Nephron progenitor cell (in vitro differentiated cells): ENCODE results near the gene WNK4.
A peak's percentile ranks its signal among the peaks of the same experiment; 100 is the strongest.

Experiments used
- DNase-seq: peaks from one replicate; pipeline ENCODE4 v3.0.0; 2021
- H3K27ac Mint-ChIP-seq: 2 replicates; pipeline ENCODE4 v1.8.0; 2021; ENCODE audit warnings: mild to moderate bottlenecking, moderate library complexity, mixed read lengths
- H3K27me3 Mint-ChIP-seq: 2 replicates; pipeline ENCODE4 v1.8.0; 2021; ENCODE audit warnings: mild to moderate bottlenecking, low read depth, mixed read lengths; ENCODE audit not compliant: poor library complexity
- H3K36me3 Mint-ChIP-seq: 2 replicates; pipeline ENCODE4 v1.8.0; 2021; ENCODE audit warnings: low read depth, mixed read lengths
- H3K4me1 Mint-ChIP-seq: 2 replicates; pipeline ENCODE4 v1.8.0; 2021; ENCODE audit warnings: mixed read lengths
- H3K4me3 Mint-ChIP-seq: 2 replicates; pipeline ENCODE4 v1.8.0; 2021; ENCODE audit warnings: mild to moderate bottlenecking, moderate library complexity, mixed read lengths
- H3K9me3 Mint-ChIP-seq: 2 replicates; pipeline ENCODE4 v1.8.0; 2021; ENCODE audit warnings: mild to moderate bottlenecking, moderate library complexity, mixed read lengths
- TF ChIP-seq, protein P1 (sequence below): fragments of 200-600 bp; sonication (generic); IDR thresholded peaks from 2 replicates; pipeline ENCODE4 v1.5.0; 2021; ENCODE audit warnings: antibody characterized with exemption

Gene WNK4

DNA sequence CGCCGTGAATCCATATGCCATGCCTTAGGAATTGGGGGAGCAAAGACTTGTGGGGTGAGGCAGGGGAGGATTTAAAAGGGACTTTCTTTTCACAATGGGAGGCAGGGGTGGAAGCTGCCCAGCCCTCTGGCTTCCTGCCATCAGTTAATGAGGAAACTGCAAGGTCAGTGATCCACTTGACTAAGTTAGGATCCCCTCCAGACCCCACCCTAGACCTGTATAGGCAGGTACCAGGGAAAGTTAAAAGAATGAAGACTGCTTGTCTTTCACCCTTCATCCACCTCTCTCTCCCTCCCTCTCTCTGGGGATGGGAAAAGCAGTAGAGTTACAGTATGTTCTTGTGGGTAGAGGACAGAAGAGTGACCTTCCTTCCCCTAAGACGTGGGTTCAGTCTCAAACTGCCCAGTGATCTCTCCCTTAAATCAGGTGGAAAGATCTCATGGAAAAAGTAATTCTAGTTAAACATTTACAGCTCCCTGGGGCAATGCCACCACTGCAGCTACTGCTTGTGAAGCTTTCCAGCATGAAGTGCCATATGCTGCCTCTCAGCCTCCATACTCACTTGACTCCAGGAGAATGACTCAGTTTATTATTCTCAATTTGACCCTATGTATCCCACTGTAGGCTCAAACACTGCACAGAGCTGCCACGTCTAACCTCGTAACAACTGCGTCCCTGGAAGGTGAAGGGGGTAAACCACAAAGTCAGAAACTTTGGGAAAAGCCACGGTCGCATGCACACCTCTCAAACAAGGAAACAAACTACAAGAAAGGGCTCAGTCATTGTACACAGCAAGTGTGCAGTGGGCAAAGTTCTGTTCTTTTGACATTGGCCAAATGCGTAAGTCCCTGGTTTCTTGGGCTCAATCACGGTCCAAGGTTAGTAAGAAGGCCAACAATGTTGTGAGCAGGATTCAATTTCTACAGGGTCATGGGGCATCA, 16.9 kb downstream of the WNK4 start:
- Mint-ChIP-seq H3K27ac (no peak overlapping the region), H3K27me3 (peaks cover 27% of the 10 kb centered on the region), H3K4me3 (peak overlapping the region; percentile 96), H3K4me1 (peaks cover 48% of the 10 kb centered on the region), H3K9me3 (peaks cover 5% of the 10 kb centered on the region), H3K36me3 (peaks cover 36% of the 10 kb centered on the region)
- TF ChIP-seq, protein P1, sequence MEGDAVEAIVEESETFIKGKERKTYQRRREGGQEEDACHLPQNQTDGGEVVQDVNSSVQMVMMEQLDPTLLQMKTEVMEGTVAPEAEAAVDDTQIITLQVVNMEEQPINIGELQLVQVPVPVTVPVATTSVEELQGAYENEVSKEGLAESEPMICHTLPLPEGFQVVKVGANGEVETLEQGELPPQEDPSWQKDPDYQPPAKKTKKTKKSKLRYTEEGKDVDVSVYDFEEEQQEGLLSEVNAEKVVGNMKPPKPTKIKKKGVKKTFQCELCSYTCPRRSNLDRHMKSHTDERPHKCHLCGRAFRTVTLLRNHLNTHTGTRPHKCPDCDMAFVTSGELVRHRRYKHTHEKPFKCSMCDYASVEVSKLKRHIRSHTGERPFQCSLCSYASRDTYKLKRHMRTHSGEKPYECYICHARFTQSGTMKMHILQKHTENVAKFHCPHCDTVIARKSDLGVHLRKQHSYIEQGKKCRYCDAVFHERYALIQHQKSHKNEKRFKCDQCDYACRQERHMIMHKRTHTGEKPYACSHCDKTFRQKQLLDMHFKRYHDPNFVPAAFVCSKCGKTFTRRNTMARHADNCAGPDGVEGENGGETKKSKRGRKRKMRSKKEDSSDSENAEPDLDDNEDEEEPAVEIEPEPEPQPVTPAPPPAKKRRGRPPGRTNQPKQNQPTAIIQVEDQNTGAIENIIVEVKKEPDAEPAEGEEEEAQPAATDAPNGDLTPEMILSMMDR: no peak
- no peak for DNase-seq

GRCh38 chr17:42798011-42798382, 17.6 kb downstream of the WNK4 start:
- peaks cover 25% of the 10 kb centered on the region for H3K27me3 Mint-ChIP-seq
- TF ChIP-seq, protein P1: no peak
- peak overlapping the region; percentile 96 for H3K4me3 Mint-ChIP-seq
- no peak overlapping the region for H3K27ac Mint-ChIP-seq
- H3K36me3 Mint-ChIP-seq: peaks cover 36% of the 10 kb centered on the region
- H3K4me1 Mint-ChIP-seq: peaks cover 55% of the 10 kb centered on the region
- H3K9me3 Mint-ChIP-seq: peaks cover 5% of the 10 kb centered on the region
- no peak for DNase-seq

DNA sequence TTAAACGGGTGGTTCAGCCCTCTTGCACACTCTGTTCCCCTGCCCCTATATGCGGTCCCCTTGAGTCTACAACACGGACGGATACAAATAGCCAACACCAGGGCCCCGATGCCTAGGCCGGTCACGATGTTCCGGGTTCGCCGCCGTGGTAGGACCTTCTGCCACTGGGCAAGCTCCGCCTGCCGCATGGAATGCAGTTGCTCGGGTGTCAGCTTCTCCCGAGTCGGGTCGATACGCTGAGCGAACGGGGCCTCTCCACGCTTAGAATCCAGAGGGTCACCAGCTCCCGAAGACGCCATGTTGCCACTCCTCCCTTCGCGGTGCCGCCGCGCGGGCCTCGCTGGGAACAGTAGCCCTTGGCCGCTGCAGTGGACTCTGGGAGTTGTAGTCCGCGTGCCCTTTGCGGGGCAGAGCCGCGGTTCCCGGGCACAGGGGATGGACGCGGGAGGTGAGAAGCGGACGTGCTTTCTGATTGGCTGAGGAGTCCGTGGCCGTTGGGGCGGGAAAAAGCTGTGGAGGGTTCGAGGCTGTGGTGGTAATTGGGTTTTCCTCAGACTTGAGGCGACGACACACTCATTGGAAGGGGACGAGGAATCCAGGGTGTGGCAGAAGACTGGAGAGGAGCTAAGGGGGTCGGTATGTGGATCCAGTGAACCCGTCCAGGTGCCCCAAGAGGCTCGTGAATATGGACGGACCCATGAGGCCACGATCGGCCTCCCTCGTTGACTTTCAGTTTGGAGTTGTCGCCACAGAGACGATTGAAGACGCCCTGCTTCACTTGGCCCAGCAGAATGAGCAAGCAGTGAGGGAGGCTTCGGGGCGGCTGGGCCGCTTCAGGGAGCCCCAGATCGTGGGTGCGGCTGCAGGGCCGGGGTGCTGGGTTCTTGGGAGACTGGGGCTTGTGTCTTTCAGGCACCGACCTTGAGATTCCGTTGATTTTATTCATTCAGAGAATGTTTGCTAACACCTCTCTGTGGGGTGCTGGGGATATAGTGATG, 18.3 kb downstream of the WNK4 start, which contains the start of the genes CNTD1 and COA3:
CNTD1 (plus strand) TSS at position 479 of the 998 bp plus-strand sequence; CDS start at position 686, 207 bp downstream.
COA3 (minus strand) TSS at position 322 of the 998 bp plus-strand sequence; CDS start at position 299, 23 bp downstream.
- peaks cover 36% of the 10 kb centered on the region for H3K36me3 Mint-ChIP-seq
- peaks cover 5% of the 10 kb centered on the region for H3K9me3 Mint-ChIP-seq
- peaks cover 25% of the 10 kb centered on the region for H3K27me3 Mint-ChIP-seq
- TF ChIP-seq, protein P1: no peak
- peaks cover 62% of the 10 kb centered on the region for H3K4me1 Mint-ChIP-seq
- DNase-seq: peak; percentile 89
- H3K27ac Mint-ChIP-seq: peak within 1 kb of the TSS; percentile 43
- H3K4me3 Mint-ChIP-seq: peak within 1 kb of the TSS; percentile 96

GRCh38 chr17:42803074-42803883, 22.9 kb downstream of the WNK4 start:
- Mint-ChIP-seq H3K27me3 (peaks cover 19% of the 10 kb centered on the region), H3K4me3 (peak overlapping the region; percentile 63), H3K27ac (peak overlapping the region; percentile 99), H3K4me1 (peaks cover 55% of the 10 kb centered on the region), H3K36me3 (peaks cover 6% of the 10 kb centered on the region), H3K9me3 (peaks cover 5% of the 10 kb centered on the region)
- TF ChIP-seq, protein P1: no peak
- DNase-seq: peak; percentile 16

DNA sequence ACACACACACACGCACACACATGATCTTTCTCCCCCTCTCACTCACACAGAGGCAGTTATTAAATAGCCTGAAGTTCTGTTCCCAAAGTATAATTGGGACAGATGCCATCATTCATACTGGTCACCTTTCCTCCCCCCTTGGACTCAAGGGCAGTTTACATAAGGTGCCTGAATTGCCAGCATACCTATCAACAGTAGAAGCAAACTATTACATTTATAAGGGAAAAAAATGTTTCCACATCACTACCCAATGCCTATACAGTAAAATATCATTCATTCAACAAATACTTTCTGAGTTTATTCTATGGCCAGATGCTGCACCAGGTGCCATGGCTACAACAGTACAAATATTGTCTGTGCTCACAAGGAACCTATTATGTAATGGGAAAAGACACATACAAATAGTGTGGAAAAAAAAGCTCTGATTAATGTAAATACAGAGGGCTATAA, 24.5 kb downstream of the WNK4 start:
- H3K4me3 Mint-ChIP-seq: peak overlapping the region; percentile 46
- H3K27me3 Mint-ChIP-seq: peaks cover 15% of the 10 kb centered on the region
- H3K4me1 Mint-ChIP-seq: peaks cover 55% of the 10 kb centered on the region
- peaks cover 2% of the 10 kb centered on the region for H3K36me3 Mint-ChIP-seq
- peak overlapping the region; percentile 52 for H3K27ac Mint-ChIP-seq
- TF ChIP-seq, protein P1: no peak
- no peak for DNase-seq
- no peaks in the 10 kb centered on the region for H3K9me3 Mint-ChIP-seq
